GM23338 (cell line): ENCODE measurements around the gene TMEM138. TPM values are rescaled to one million over a fixed set of nuclear protein-coding genes. Genes with fewer than 3 reads are reported as not detected.

ENCODE experiments used
- ATAC-seq: fragments of 200-7000 bp; cut with Tn5 transposase; 3 replicates; pipeline ENCODE4 v1.9.1; 2020
- DNase-seq: peaks from one replicate; pipeline ENCODE4 v3.0.0-alpha.2; 2015; ENCODE audit warnings: low spot score
- H2AFZ ChIP-seq: fragments of 200-600 bp; sonication (generic); 2 replicates; pipeline ENCODE4 v1.8.0; 2016; ENCODE audit warnings: antibody characterized with exemption, mild to moderate bottlenecking, moderate library complexity
- H3F3A ChIP-seq: fragments of 200-600 bp; sonication (generic); replicated peaks from 2 replicates; pipeline ENCODE4 v1.8.0; 2017; ENCODE audit warnings: antibody characterized with exemption, mixed run types, low read depth
- H3K27ac ChIP-seq: fragments of 200-600 bp; sonication (generic); 2 replicates; pipeline ENCODE4 v1.6.1; 2016; ENCODE audit warnings: low read depth
- H3K27me3 ChIP-seq: fragments of 200-600 bp; sonication (generic); 2 replicates; pipeline ENCODE4 v1.8.0; 2016; ENCODE audit warnings: mild to moderate bottlenecking, mixed run types, moderate library complexity; ENCODE audit not compliant: insufficient read depth
- H3K36me3 ChIP-seq: fragments of 200-600 bp; sonication (generic); 2 replicates; pipeline ENCODE4 v1.8.0; 2016; ENCODE audit warnings: mild to moderate bottlenecking; ENCODE audit not compliant: insufficient read depth
- H3K4me1 ChIP-seq: fragments of 200-600 bp; sonication (generic); 2 replicates; pipeline ENCODE4 v1.8.0; 2016; ENCODE audit warnings: mild to moderate bottlenecking, moderate library complexity; ENCODE audit not compliant: insufficient read depth
- H3K4me2 ChIP-seq: fragments of 200-600 bp; sonication (generic); 2 replicates; pipeline ENCODE4 v1.7.1; 2017; ENCODE audit warnings: mixed run types
- H3K4me3 ChIP-seq: fragments of 200-600 bp; sonication (generic); 2 replicates; pipeline ENCODE4 v1.6.1; 2016; ENCODE audit warnings: mixed run types
- H3K79me2 ChIP-seq: fragments of 200-600 bp; sonication (generic); replicated peaks from 2 replicates; pipeline ENCODE4 v1.8.0; 2017; ENCODE audit warnings: mild to moderate bottlenecking; ENCODE audit not compliant: insufficient read depth
- H3K9me2 ChIP-seq: fragments of 200-600 bp; sonication (generic); 2 replicates; pipeline ENCODE4 v1.8.0; 2017; ENCODE audit not compliant: insufficient read depth
- H4K20me1 ChIP-seq: fragments of 200-600 bp; sonication (generic); replicated peaks from 2 replicates; pipeline ENCODE4 v1.8.0; 2017; ENCODE audit warnings: mild to moderate bottlenecking; ENCODE audit not compliant: insufficient read depth
- H3K27ac Mint-ChIP-seq: 2 replicates; pipeline ENCODE4 v1.8.0; 2020; ENCODE audit warnings: inconsistent platforms, mild to moderate bottlenecking, moderate library complexity, mixed read lengths
- H3K27me3 Mint-ChIP-seq: 3 replicates; pipeline ENCODE4 v1.8.0; 2022; ENCODE audit warnings: low read depth, mild to moderate bottlenecking, moderate library complexity, mixed read lengths, inconsistent platforms; ENCODE audit not compliant: insufficient read depth, poor library complexity
- H3K36me3 Mint-ChIP-seq: 3 replicates; pipeline ENCODE4 v1.8.0; 2021; ENCODE audit warnings: low read depth, mild to moderate bottlenecking, inconsistent platforms, moderate library complexity, mixed read lengths
- H3K4me1 Mint-ChIP-seq: 3 replicates; pipeline ENCODE4 v1.8.0; 2020; ENCODE audit warnings: mild to moderate bottlenecking, inconsistent platforms, mixed read lengths
- H3K4me3 Mint-ChIP-seq: 3 replicates; pipeline ENCODE4 v1.8.0; 2021; ENCODE audit warnings: moderate library complexity, mild to moderate bottlenecking, inconsistent platforms, mixed read lengths
- H3K9me3 Mint-ChIP-seq: 3 replicates; pipeline ENCODE4 v1.8.0; 2020; ENCODE audit warnings: moderate library complexity, mild to moderate bottlenecking, inconsistent platforms, mixed read lengths
- CREB1 ChIP-seq: fragments of 250-450 bp; sonication (Bioruptor Pico); IDR thresholded peaks from 2 replicates; pipeline ENCODE4 v1.5.0; 2020; ENCODE audit warnings: low read depth, mild to moderate bottlenecking, moderate library complexity
- EZH2 ChIP-seq: fragments of 200-600 bp; sonication (generic); IDR thresholded peaks from one replicate; pipeline ENCODE4 v1.8.0; 2017; ENCODE audit warnings: antibody characterized with exemption, mild to moderate bottlenecking, low read depth; ENCODE audit not compliant: unreplicated experiment
- EZH2phosphoT487 ChIP-seq: fragments of 200-600 bp; sonication (generic); IDR thresholded peaks from one replicate; pipeline ENCODE4 v1.8.1; 2018; ENCODE audit warnings: antibody characterized with exemption; ENCODE audit not compliant: unreplicated experiment
- NANOG ChIP-seq: IDR thresholded peaks from 2 replicates; pipeline ENCODE4 v1.6.1; 2016; ENCODE audit warnings: antibody characterized with exemption, borderline replicate concordance
- POLR2AphosphoS5 ChIP-seq: IDR thresholded peaks from 2 replicates; pipeline ENCODE4 v1.6.1; 2016; ENCODE audit warnings: antibody characterized with exemption, low read depth
- STAT1 ChIP-seq: IDR thresholded peaks from one replicate; pipeline ENCODE4 v1.6.1; 2016; ENCODE audit warnings: antibody characterized with exemption; ENCODE audit not compliant: unreplicated experiment
- ZNF114 ChIP-seq: fragments of 250-450 bp; sonication (Bioruptor Pico); IDR thresholded peaks from 2 replicates; pipeline ENCODE4 v1.5.0; 2020; ENCODE audit warnings: mild to moderate bottlenecking, moderate library complexity
- polyA plus RNA-seq: library from polyadenylated mRNA; unstranded; fragments of >200 nt; fragmentation: Nextera tagmentation; extraction: Ambion mirVana; gene quantifications from 2 replicates; pipeline ENCODE4 v1.2.1, GENCODE V29; 2016
- total RNA-seq: library from RNA; depleted of rRNA; stranded (reverse); fragments of >200 nt; shearing (Covaris generic); gene quantifications from 2 replicates; pipeline ENCODE4 v1.2.3, GENCODE V29; 2014
- TF ChIP-seq, protein P1 (sequence below): IDR thresholded peaks from 2 replicates; pipeline ENCODE4 v1.6.1; 2016; ENCODE audit warnings: antibody characterized with exemption
- TF ChIP-seq, protein P2 (sequence below): fragments of 250-450 bp; sonication (Bioruptor Pico); IDR thresholded peaks from 2 replicates; pipeline ENCODE4 v1.5.0; 2020; ENCODE audit warnings: mild to moderate bottlenecking, moderate library complexity

Gene TMEM138
- total and polyA plus RNA-seq, 2 experiments from 2014 or later: 30.2 to 32.1 TPM

DNA sequence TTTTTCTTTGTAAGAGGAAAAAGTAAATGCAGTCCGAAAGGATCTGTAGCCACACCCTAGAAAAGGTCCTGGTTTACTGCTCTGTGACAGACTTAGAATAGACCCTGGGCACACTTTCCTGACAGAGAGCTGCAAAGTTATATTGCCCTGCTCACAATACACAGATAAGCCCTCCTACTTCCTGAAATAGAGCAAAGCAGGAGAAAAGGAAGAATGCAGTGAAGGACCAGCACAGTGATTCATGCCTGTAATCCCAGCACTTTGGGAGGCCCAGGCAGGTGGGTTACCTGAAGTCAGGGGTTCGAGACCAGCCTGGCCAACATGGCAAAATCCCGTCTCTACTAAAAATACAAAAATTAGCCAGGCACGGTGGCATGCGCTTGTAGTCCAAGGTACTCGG, 2.7 kb upstream of the TMEM138 start (continued):
- TF ChIP-seq, protein P1, sequence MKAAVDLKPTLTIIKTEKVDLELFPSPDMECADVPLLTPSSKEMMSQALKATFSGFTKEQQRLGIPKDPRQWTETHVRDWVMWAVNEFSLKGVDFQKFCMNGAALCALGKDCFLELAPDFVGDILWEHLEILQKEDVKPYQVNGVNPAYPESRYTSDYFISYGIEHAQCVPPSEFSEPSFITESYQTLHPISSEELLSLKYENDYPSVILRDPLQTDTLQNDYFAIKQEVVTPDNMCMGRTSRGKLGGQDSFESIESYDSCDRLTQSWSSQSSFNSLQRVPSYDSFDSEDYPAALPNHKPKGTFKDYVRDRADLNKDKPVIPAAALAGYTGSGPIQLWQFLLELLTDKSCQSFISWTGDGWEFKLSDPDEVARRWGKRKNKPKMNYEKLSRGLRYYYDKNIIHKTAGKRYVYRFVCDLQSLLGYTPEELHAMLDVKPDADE: no peak
- TF ChIP-seq, protein P2, sequence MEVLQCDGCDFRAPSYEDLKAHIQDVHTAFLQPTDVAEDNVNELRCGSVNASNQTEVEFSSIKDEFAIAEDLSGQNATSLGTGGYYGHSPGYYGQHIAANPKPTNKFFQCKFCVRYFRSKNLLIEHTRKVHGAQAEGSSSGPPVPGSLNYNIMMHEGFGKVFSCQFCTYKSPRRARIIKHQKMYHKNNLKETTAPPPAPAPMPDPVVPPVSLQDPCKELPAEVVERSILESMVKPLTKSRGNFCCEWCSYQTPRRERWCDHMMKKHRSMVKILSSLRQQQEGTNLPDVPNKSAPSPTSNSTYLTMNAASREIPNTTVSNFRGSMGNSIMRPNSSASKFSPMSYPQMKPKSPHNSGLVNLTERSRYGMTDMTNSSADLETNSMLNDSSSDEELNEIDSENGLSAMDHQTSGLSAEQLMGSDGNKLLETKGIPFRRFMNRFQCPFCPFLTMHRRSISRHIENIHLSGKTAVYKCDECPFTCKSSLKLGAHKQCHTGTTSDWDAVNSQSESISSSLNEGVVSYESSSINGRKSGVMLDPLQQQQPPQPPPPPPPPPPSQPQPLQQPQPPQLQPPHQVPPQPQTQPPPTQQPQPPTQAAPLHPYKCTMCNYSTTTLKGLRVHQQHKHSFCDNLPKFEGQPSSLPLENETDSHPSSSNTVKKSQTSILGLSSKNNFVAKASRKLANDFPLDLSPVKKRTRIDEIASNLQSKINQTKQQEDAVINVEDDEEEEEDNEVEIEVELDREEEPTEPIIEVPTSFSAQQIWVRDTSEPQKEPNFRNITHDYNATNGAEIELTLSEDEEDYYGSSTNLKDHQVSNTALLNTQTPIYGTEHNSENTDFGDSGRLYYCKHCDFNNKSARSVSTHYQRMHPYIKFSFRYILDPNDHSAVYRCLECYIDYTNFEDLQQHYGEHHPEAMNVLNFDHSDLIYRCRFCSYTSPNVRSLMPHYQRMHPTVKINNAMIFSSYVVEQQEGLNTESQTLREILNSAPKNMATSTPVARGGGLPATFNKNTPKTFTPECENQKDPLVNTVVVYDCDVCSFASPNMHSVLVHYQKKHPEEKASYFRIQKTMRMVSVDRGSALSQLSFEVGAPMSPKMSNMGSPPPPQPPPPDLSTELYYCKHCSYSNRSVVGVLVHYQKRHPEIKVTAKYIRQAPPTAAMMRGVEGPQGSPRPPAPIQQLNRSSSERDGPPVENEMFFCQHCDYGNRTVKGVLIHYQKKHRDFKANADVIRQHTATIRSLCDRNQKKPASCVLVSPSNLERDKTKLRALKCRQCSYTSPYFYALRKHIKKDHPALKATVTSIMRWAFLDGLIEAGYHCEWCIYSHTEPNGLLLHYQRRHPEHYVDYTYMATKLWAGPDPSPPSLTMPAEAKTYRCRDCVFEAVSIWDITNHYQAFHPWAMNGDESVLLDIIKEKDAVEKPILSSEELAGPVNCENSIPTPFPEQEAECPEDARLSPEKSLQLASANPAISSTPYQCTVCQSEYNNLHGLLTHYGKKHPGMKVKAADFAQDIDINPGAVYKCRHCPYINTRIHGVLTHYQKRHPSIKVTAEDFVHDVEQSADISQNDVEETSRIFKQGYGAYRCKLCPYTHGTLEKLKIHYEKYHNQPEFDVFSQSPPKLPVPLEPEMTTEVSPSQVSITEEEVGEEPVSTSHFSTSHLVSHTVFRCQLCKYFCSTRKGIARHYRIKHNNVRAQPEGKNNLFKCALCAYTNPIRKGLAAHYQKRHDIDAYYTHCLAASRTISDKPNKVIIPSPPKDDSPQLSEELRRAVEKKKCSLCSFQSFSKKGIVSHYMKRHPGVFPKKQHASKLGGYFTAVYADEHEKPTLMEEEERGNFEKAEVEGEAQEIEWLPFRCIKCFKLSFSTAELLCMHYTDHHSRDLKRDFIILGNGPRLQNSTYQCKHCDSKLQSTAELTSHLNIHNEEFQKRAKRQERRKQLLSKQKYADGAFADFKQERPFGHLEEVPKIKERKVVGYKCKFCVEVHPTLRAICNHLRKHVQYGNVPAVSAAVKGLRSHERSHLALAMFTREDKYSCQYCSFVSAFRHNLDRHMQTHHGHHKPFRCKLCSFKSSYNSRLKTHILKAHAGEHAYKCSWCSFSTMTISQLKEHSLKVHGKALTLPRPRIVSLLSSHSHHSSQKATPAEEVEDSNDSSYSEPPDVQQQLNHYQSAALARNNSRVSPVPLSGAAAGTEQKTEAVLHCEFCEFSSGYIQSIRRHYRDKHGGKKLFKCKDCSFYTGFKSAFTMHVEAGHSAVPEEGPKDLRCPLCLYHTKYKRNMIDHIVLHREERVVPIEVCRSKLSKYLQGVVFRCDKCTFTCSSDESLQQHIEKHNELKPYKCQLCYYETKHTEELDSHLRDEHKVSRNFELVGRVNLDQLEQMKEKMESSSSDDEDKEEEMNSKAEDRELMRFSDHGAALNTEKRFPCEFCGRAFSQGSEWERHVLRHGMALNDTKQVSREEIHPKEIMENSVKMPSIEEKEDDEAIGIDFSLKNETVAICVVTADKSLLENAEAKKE (CRISPR knock-in tag): no peak
- TF ChIP-seq NANOG: no peak
- TF ChIP-seq POLR2AphosphoS5: no peak
- TF ChIP-seq STAT1: no peak
- TF ChIP-seq CREB1: no peak

DNA sequence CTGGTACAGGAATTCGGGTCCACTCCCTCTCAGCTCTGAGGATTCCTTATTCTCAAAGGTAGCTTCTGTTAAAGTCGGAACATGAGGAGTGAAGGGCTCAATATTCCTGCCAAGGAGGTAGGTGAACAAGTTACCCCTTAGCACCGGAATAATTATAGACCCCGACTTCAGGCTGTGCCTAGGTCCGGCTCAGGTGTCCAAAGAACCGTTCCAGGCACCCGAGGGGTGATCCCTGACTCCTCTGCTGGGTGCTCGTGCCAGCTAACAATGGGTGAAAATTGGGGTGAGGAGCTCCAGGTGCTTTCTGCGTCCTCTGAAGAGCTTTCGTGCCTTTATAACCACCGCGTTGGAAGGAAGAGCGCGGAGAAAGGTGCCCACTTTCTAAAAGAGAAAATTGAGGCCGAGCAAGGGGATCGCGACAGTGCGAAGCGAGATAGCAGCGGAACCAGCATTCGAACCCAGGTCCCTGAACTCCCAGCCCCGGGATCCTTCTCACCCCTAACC, 885 bp upstream of the TMEM138 start:
- peaks cover 11% of the 10 kb centered on the region for H3K4me1 ChIP-seq
- peaks cover 8% of the 10 kb centered on the region; the same call in 1 of the 2 replicates for H4K20me1 ChIP-seq
- Mint-ChIP-seq H3K27me3 (peaks cover 8% of the 10 kb centered on the region), H3K27ac (peak overlapping the region; percentile 98), H3K4me1 (peaks cover 17% of the 10 kb centered on the region), H3K4me3 (peak overlapping the region; percentile 99), H3K9me3 (no peaks in the 10 kb centered on the region), H3K36me3 (peaks cover 32% of the 10 kb centered on the region)
- peak overlapping the region; percentile 97 for H3K4me2 ChIP-seq
- peak overlapping the region; percentile 86 for H3K4me3 ChIP-seq
- H3K36me3 ChIP-seq: peaks cover 16% of the 10 kb centered on the region
- H3K9me2 ChIP-seq: no peaks in the 10 kb centered on the region
- H3F3A ChIP-seq: peaks cover 10% of the 10 kb centered on the region; the same call in 1 of the 2 replicates
- TF ChIP-seq EZH2phosphoT487: no peak
- no peak for TF ChIP-seq POLR2AphosphoS5
- TF ChIP-seq, protein P2 (CRISPR knock-in tag): no peak
- TF ChIP-seq EZH2: no peak
- TF ChIP-seq ZNF114 (CRISPR knock-in tag): no peak
- peak overlapping the region; percentile 100 for H3K27ac ChIP-seq
- H3K27me3 ChIP-seq: no peaks in the 10 kb centered on the region
- peak overlapping the region; percentile 97; the same call in 1 of the 2 replicates for H2AFZ ChIP-seq
- ATAC-seq: peak; percentile 1
- peak; percentile 17 for DNase-seq
- peaks cover 36% of the 10 kb centered on the region for H3K79me2 ChIP-seq
